Measurements from ENCODE around the gene RGS10.
"Not testable (repeated sequence)": the region's sequence is repeated elsewhere in the genome, so short reads cannot be mapped to it uniquely, and the experiment has no call there.

Gene RGS10

DNA sequence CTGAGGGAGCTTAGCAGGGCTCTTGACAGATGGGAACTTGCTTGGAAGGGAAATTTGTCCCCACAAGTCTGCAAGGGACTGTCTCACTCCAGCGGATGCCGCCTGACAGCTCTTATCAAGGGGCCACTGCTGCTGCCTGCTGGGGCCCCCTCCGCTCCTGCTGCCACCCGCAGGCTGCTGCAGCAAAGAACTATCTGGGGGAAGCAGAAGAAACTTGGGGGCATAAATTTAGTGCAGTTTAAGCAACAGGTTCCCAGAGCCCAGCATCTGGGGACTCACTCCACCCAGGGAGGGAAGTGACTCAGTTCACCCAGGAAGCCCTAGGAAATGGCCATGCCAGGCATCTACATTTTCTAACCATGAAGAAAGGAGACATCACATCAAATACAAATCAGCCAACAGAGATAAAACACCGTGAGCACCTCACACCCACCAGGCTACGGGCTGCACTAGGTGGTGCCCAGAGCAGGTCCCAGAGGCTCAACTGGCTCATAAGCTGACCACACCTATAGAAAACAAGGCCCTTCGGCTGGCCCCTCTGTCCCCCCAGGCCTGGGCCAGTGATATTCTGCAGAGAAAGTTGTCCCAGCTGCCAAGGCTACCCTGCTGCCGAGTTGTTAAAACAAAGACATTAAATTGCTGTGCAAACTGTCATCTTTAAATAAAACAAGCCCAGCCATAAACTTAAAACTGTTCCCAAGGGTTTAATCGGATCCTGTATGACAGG lies 3.7 kb downstream of the RGS10 start:
- no peak for DNase-seq

- DNase-seq, result no peak
Observed at GRCh38 chr10:119537953-119538630, 4.4 kb downstream of the RGS10 start.

- DNase-seq, result no peak
Observed at GRCh38 chr10:119536508-119537025, 6.0 kb downstream of the RGS10 start.

- DNase-seq, result no peak
Observed at GRCh38 chr10:119535837-119536507, 6.5 kb downstream of the RGS10 start.

- DNase-seq, result no peak
Observed at GRCh38 chr10:119535305-119535704, 7.2 kb downstream of the RGS10 start.

- no peak for DNase-seq
Observed at GRCh38 chr10:119533473-119533872, 9.0 kb downstream of the RGS10 start.

DNA sequence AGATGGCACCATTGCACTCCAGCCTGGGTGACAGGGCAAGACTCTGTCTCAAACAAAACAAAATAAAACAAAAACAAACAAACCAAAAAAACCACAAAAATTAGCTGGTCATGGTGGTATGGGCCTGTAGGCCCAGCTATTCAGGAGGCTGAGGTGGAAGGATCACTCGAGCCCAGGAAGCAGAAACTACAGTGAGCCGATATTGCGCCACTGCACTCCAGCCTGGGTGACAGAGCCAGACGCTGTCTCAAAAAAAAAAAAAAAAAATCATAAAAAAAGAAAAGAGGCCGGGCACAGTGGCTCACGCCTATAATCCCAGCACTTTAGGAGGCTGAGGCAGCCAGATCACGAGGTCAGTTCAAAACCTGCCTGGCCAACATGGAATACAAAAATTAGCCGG lies 9.7 kb downstream of the RGS10 start:
- DNase-seq, result not testable (repeated sequence)

DNA sequence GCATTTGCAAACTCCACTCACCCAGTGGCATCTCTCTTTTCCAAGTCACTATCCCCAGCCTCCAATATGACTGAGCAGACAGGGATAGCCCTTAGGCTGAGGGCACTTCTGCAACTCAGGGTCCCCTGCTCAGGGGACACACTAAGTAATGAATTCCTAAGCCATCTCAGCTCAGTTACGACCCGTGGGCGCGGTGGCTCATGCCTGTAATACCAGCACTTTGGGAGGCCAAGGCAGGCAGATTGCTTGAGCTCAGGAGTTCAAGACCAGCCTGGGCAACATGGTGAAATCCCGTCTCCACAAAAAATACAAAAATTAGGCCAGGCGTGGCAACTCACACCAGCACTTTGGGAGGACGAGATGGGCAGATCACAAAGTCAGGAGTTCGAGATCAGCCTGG lies 10.3 kb downstream of the RGS10 start:
- DNase-seq, result not testable (repeated sequence)

DNA sequence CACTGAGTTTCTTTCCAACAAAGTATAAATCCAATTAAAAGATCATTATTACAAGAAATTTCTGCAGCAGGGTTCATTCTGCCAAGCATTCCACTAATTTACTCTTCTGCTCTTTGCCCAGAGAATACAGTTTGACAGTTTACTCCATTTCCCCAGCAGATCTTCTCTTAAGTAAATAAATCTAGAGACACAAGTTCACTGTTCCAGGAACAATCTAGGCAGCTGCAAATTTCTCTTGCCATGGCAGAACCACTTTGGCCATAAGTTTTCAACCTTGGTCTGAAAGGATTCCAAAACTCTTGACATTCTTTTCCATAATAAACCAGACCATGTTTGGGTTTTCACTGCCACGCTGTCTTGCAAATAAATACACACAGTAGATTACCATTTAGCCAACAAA lies 11.5 kb downstream of the RGS10 start:
- no peak for DNase-seq

DNA sequence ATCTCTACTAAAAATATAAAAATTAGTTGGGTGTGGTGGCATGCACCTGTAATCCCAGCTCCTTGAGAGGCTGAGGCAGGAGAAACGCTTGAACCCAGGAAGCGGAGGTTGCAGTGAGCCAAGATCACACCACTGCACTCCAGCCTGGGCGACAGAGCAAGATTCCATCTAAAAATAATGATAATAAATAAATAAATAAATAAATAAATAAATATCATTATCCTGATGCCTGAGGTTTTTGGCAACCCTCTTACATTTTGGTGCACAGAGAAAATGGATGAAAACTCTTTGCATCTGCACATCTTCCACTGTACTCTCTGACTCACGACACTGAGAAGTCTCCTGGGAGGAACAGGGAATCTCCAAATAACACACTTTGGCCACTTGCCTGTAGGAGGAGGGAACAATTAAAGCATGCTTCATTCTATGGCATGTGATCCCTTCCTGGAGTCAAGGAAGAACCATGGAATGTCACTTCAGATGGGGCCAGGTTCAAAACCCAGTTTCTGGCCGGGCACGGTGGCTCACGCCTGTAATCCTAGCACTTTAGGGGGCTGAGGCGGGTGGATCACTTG lies 13.8 kb downstream of the RGS10 start:
- DNase-seq, result not testable (repeated sequence)

DNA sequence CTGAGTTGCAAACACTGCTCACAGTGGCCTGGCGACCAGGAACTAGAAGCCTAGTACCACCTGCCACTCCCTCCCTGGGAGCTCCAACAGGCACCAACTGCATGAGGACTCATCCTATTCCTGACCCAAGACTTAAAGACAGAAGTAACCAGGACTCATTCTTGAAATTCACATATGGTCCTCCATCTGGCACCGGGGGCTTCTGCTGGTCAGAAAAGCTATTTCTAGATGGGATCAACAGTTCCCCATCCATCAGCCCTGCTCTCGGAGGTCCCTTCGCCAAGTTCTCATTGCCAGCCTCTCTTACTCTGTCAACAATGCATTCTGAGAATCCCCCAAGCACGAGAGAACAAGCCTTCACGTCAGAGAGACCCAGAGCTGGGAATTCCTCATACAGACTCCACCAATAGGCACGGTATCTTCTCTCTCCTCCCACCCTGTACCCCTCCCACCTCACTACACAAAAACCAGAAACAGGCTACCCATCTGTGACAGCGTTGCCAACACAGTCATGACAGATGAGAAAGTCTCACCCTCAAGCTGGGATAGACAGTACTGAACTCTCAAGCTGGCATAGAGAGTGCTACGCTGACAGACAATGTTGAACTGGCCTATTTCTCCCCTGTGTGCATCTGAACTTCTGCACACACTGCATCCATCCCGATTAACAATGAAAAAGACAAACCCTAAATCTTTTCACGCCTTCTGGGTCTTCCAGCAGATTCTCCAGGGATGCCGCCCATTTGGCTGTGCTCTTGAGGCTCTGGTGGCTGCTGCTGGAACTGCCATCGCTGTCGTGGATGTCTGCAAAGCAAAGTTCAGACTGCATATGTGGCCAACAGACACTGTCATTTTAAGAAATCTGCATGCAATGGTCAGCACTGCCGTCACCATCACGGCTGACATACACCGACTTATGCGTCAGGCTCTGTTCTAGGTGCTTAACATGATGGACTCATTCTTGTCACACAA lies 15.6 kb downstream of the RGS10 start:
- no peak for DNase-seq

GRCh38 chr10:119526149-119526548 lies 16.4 kb downstream of the RGS10 start:
- DNase-seq, result no peak

- DNase-seq, result no peak
Observed at GRCh38 chr10:119525116-119525515, 17.4 kb downstream of the RGS10 start.

DNA sequence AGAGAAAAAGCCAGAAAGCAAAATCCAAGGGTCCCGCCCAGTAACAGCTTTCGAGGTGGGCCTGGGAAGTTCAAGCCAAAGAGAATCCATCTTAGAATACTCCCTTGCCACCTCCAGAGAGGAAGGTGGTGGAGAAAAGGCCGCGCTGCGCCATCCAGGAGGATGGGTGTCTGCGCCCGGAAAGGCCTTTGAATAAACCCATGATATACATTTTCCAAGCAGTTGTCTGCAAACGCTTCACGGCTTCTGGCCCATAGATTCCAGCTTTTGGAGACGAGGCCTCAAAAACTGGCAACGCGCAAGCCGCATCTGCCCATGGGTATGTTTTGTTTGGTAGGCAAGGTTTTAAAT lies 17.8 kb downstream of the RGS10 start:
- no peak for DNase-seq

DNA sequence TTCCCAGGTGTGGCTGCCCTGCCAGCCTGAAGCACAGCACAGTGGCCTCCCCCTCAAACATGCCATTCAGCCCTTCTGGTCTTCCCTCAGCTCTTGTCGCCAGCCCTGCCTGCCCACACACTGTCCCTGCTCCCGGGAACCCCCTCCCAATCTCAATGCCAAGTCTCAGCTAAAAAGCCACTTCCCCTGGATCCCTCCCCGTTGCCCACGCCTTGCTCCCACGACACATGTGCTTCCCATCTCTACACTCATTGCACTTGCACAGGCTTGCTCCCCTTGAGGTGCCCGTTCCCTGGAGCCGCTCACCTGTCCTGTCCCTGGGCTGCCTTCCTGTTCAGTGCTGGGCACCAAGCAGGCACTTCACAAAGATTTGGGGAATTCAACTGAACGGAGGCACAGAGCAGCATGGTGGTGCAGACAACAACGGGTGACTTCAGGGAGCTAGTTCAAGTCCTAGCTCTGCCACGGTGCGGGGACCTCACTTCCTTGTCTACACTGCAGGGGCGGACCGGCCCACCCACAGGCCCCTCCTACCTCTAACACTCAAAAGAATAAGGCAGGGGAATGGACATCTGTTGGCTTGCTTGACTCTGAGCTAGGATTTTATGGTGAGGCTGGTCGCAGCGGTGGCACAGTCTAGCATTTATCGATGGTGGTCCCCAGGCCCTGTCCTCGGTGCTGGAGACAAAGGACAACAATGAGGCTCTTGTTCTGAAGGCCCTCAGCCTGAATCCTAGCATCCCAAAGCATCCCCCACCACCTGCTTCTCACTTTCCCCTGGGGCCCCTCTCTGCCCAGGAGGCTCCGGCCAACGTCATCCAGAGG lies 18.4 kb downstream of the RGS10 start:
- no peak for DNase-seq

- no peak for DNase-seq
Observed at GRCh38 chr10:119522747-119523426, 19.6 kb downstream of the RGS10 start.

DNA sequence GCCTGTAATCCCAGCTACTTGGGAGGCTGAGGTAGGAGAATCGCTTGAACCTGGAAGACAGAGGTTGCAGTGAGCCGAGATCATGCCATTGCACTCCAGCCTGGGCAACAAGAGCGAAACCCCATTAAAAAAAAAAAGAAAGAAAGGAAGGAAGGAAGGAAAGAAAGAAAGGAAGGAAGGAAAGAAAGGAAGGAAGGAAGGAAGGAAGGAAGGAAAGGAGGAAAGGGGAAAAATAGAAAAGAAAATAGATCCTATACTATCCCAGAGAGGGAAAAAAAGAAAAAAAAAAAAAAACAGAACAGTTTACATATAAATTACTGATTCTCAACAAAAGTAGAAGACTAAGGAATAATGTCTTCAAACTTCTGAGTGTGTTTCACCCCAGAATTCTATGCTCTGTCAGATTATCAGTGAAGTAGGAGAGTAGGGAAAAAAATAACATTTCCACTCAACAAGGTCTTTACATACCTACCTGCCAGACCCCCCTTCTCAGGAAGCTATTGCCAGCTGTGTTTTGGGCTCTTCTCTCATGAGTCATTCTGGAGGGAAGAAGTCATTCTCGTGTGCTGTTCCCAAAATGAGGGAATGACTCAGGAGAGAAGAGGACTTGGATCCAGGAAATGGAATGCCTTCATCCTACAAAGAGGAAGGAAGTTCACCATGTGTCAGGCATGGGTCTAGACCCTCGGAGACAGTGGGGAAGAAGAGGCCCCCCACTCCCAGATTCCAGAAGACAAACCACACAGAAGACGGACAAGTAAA lies 20.9 kb downstream of the RGS10 start:
- peak; percentile 42 for DNase-seq

- DNase-seq, result no peak
Observed at GRCh38 chr10:119520283-119520682, 22.2 kb downstream of the RGS10 start.

- no peak for DNase-seq
Observed at GRCh38 chr10:119518936-119519335, 23.6 kb downstream of the RGS10 start.

DNA sequence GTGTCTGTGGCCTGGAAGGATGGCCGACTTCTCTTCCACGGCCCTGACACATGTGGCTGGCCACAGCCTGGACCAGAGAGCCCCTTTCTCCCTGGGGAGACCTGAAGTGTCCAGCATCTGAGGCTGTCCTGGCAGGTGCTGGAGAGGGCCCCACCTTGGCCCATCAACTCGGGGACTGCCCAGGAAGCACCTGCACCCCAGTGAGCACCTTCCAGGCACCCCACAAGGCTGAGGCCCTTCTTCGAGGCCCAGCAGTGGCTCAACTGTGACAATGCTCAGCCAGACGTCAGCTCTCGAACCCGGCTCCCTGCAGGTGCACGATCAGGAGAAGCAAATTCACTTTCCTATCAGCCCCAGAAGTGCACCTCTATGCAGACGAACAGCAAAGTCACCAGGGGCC lies 24.3 kb downstream of the RGS10 start:
- DNase-seq, result no peak
